ENCODE measurements around the gene GABBR1. TPM values are rescaled to one million over a fixed set of nuclear protein-coding genes. Genes with fewer than 3 reads are reported as not detected.

Gene GABBR1
- 3.1 and 7.7 TPM in 2 replicates for total RNA-seq

DNA sequence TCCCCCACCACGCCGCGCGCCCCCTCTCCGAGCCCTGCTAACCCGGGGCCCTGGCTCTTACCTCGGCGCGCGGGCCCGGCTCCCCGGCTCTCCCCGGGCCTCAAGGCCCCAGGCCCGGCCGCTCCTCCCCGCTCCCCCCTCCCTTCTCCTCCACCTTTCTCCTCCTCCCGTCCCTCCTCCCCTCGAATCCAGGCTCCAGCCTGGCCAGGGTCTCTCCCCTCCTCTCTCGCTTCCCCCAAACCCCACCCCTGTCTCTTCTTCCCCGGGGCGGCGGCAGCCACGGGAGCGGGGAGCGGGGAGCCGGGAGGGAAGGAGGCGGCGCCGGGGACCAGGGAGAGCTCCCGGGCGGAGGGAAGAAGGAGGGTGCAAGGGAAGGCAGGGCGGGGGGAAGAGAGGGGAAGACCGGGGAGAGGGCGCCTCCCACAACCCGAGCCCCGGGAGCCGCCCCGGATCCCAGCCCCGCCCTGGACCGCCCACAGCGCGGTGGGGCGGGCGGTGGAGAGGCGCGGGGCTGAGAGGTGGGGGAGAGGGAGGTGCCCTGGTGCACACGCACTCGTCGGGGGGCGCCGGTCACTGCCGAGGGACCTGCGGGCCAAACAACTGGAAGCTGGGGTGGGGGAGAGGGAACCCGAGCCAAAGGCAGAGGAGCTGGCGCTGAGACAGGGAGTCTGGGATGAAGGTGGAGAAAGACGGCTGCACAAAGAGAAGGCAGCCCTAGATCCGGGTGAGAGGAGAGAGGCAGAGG, at the start of gene GABBR1:
GABBR1 (minus strand) TSS at position 395 of the 745 bp plus-strand sequence. CDS start 798 bp downstream, outside the sequence.

DNA sequence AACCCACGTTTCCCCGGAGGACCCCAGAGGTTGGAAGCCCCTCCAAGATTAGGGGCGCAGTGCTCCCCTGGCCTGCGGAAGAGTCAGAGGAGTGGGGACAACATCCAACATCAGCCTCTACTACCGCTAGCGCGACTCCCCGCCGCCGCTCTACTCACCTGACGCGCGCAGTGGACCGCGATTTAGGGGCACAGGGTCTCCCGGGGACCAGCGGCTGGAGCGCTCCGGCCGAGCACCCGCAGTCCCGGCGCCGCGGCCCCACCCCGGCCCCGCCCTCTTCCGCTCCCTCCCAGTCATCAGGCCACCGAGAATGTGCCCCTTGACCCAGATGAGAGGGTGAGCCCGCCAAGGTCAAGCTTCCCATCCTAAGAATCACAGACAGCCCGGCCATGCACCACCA, 47.9 kb upstream of the GABBR1 start, which contains the start of gene ZFP57:
ZFP57 (minus strand) TSS at position 249 of the 400 bp plus-strand sequence. CDS start 4,149 bp downstream, outside the sequence.

DNA sequence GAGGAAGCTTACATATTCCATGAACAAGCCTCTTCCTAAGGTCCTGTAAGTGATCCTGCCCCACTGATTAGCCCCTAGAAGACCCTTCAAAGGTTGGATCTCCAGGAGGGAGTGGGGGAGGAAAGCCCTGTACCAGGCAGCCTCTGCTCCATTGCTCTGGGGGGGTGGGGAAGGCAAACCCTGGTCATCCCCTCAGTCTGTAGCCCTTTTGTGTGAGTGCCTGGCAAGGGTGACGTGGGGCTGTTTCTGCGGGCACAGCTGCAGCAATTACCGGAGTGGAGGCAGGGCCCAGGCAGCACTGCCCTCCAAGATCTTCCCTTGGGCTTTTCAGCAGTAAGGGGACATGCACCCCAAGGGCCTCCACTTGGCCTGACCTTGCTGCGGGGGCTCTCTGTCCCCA, 23.8 kb upstream of the GABBR1 start, which contains the start of gene MOG:
MOG (plus strand) TSS at position 295 of the 400 bp plus-strand sequence. CDS start 118 bp downstream, outside the sequence.

DNA sequence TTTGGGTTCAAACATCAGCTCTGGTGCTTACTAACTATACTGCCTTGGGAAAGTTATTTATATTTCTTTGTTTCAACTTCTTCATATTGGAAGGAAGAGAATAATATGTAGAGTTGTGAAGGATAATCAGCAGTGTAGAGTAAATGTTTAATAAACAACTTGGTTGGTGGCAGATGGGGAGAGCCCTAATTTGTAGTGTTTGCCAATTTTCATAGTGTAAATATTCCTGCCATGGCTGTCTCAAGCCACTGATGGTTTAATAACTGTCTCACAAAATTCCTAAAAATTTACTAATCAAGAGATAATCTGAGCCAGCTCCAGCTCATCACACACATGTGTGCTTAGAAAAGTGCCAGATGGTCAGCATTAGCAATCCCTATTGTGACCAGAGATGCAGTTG, 48.2 kb downstream of the GABBR1 start, which contains the start of gene OR2H2:
OR2H2 (plus strand) TSS at position 301 of the 400 bp plus-strand sequence. CDS start 2,824 bp downstream, outside the sequence.

DNA sequence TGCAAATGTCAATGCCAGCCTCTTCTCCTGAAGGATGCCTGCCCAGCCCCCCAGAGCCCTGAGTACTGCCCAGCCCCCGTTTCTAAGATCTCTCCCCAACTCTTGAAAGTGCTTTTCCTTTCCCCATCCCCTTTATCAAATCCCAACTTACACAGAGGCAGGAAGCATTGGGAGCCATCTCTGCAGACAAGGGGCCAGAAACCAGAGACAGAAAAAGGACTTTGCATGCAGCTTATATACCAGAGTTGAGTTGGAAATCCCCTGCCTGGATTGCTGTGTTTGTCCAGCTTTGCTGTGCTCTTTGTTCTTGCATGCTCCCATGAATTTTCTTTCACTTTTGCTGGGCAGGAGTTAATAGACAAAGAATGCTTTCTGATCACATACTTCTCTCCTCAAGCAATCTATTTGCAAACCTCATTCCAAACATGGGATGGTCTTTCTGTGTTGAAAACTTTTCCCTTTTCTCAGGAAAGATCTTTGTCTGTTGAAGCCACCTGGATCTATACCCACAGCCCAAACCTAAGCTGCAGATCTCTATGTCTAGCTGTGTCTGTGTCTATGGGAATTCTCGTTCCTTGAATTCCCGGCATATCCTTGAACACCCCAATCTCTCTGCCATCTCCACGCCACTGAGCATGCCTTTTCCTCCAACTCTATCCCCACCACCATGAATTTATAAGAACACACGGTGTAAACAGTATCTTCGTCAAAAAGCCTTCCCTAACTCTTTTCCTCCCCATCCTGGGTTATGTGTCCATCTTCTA, 73.3 kb downstream of the GABBR1 start, which contains the start of gene UBD:
UBD (minus strand) TSS at position 209 of the 764 bp plus-strand sequence; CDS start at position 178, 31 bp downstream.

Other genes starting within 250 kb of the GABBR1 start
- gene OR12D2, start 237.6 kb downstream of the GABBR1 start, total RNA-seq = not detected in 2 replicates
- gene OR12D1, start 218.3 kb downstream of the GABBR1 start, total RNA-seq = not detected in 2 replicates
- not detected in 2 replicates for gene OR10C1, start 193.9 kb downstream of the GABBR1 start, total RNA-seq
- gene OR11A1, start 176.1 kb downstream of the GABBR1 start, total RNA-seq = not detected in 2 replicates
- not detected in 2 replicates for gene OR2H1, start 176.0 kb downstream of the GABBR1 start, total RNA-seq
- gene MAS1L, start 145.2 kb downstream of the GABBR1 start, total RNA-seq = not detected in 2 replicates
- gene UBD, start 73.5 kb downstream of the GABBR1 start, total RNA-seq = not detected in 2 replicates
- not detected in 2 replicates for gene OR2H2, start 48.1 kb downstream of the GABBR1 start, total RNA-seq
- not detected in 2 replicates for gene MOG, start 23.9 kb upstream of the GABBR1 start, total RNA-seq
- gene ZFP57, start 48.0 kb upstream of the GABBR1 start, total RNA-seq = 12.7 and 14.2 TPM in 2 replicates
- gene HLA-F, start 90.3 kb upstream of the GABBR1 start, total RNA-seq = 10.9 and 21.6 TPM in 2 replicates
- 0.23 TPM in 1 of 2 replicates, not detected in the other for gene HLA-G, start 194.6 kb upstream of the GABBR1 start, total RNA-seq

Data from hair follicular keratinocyte (primary cell).